Caco-2 (cell line): Measurements from ENCODE around the gene OR2T10. TPM values are rescaled to one million over a fixed set of nuclear protein-coding genes. Genes with fewer than 3 reads are reported as not detected.

Source experiments
- BruUV-seq: library from RNA; stranded (reverse); fragments of 400-500 nt; replicated peaks from 2 replicates; lab custom pipeline; 2021; lab: Mats Ljungman, UMichigan
- CTCF ChIA-PET: fragments of 300-600 bp; sonication (Branson Sonifier 250); formaldehyde crosslinking; loops from one replicate; lab custom pipeline; 2022; ENCODE audit warnings: antibody characterized with exemption; lab: Charles Lee
- POLR2A ChIA-PET: fragments of 300-600 bp; sonication (Branson Sonifier 250); formaldehyde crosslinking; loops from one replicate; lab custom pipeline; 2022; ENCODE audit warnings: antibody characterized with exemption; lab: Charles Lee
- DNase-seq, 2 experiments: peaks; one replicate each; pipeline versions ENCODE4 v3.0.0 to v3.0.0-alpha.2; 2020 to 2022
- H3K27me3 ChIP-seq: replicated peaks from 2 replicates; pipeline ENCODE4 v1.6.0; 2011; ENCODE audit warnings: low read length; ENCODE audit not compliant: control insufficient read depth, insufficient read depth
- H3K36me3 ChIP-seq: 2 replicates; pipeline ENCODE4 v1.5.1; 2011; ENCODE audit warnings: low read length; ENCODE audit not compliant: control insufficient read depth, insufficient read depth
- H3K4me1 ChIP-seq: fragments of 250-450 bp; sonication (Bioruptor Pico); 2 replicates; pipeline ENCODE4 v1.5.1; 2020; ENCODE audit warnings: mild to moderate bottlenecking
- H3K4me3 ChIP-seq: 2 replicates; pipeline ENCODE4 v1.5.1; 2011; ENCODE audit warnings: low read depth, mild to moderate bottlenecking, control low read depth, low read length
- H3K9me3 ChIP-seq: fragments of 250-450 bp; sonication (Bioruptor Pico); 2 replicates; pipeline ENCODE4 v1.5.1; 2020; ENCODE audit warnings: mild to moderate bottlenecking, moderate library complexity
- H3K27ac Mint-ChIP-seq: one replicate; pipeline ENCODE4 v1.8.0; 2022; ENCODE audit warnings: mixed read lengths; ENCODE audit not compliant: unreplicated experiment
- H3K27me3 Mint-ChIP-seq: one replicate; pipeline ENCODE4 v1.8.0; 2022; ENCODE audit warnings: mixed read lengths; ENCODE audit not compliant: insufficient read depth, unreplicated experiment
- H3K36me3 Mint-ChIP-seq: one replicate; pipeline ENCODE4 v1.8.0; 2022; ENCODE audit warnings: mild to moderate bottlenecking, mixed read lengths; ENCODE audit not compliant: insufficient read depth, unreplicated experiment
- H3K4me1 Mint-ChIP-seq: one replicate; pipeline ENCODE4 v1.8.0; 2022; ENCODE audit warnings: low read depth, mixed read lengths; ENCODE audit not compliant: unreplicated experiment
- H3K4me3 Mint-ChIP-seq: one replicate; pipeline ENCODE4 v1.8.0; 2022; ENCODE audit warnings: mild to moderate bottlenecking, moderate library complexity, mixed read lengths; ENCODE audit not compliant: unreplicated experiment
- H3K9me3 Mint-ChIP-seq: one replicate; pipeline ENCODE4 v1.8.0; 2022; ENCODE audit warnings: mixed read lengths; ENCODE audit not compliant: unreplicated experiment
- CTCF ChIP-seq, 2 experiments: fragments of 200-600 bp in 1 of 2; IDR thresholded peaks; 1 replicate in 1 of 2; 2 replicates in 1 of 2; pipeline versions ENCODE4 v1.5.1 to v1.8.0; 2011 to 2022; ENCODE audit warnings: antibody characterized with exemption in 1 of 2, control low read depth in 1 of 2, inconsistent platforms in 1 of 2, low read depth in 1 of 2, low read length in 1 of 2, mild to moderate bottlenecking in 1 of 2, moderate library complexity in 1 of 2; ENCODE audit not compliant: insufficient read depth in 1 of 2, severe bottlenecking in 1 of 2, unreplicated experiment in 1 of 2
- intact Hi-C: fragments of 100-400 bp; cut with micrococcal nuclease; formaldehyde crosslinking; loops from one replicate; pipeline ENCODE4 v1.10.0; 2022; ENCODE audit not compliant: unreplicated experiment
- total RNA-seq: library from RNA; stranded (reverse); gene quantifications from 2 replicates; pipeline ENCODE4 v1.2.3, GENCODE V29; 2022

OR2T10 gene
- total RNA-seq, 1 experiment from 2014 or later, result not detected

- no TSS peak for BruUV-seq
- Histone ChIP-seq H3K4me3 (no peak overlapping the region), H3K27me3 (no peaks in the 10 kb centered on the region), H3K9me3 (no peaks in the 10 kb centered on the region), H3K4me1 (no peaks in the 10 kb centered on the region), H3K36me3 (no peaks in the 10 kb centered on the region)
- Mint-ChIP-seq H3K4me1 (no peaks in the 10 kb centered on the region), H3K27me3 (peaks cover 14% of the 10 kb centered on the region), H3K36me3 (no peaks in the 10 kb centered on the region), H3K27ac (no peak overlapping the region), H3K4me3 (no peak overlapping the region), H3K9me3 (no peaks in the 10 kb centered on the region)
- no peak for DNase-seq
- TF ChIP-seq CTCF (IDR thresholded peaks at IDR 0.05; ENCODE audit: insufficient read depth in 1 of 2, low read depth in 1 of 2, low read length in 1 of 2, severe bottlenecking in 1 of 2, unreplicated experiment in 1 of 2), result no peak
- intact Hi-C loops, result loop anchor here (2.0 kb wide), 1 partner anchor 79 kb away; no protein-coding TSS in a partner anchor
- ChIA-PET POLR2A (no interaction called here), CTCF (no interaction called here)
Measured at GRCh38 chr1:248618119-248618518, 20.6 kb upstream of the OR2T10 start.

GRCh38 chr1:248613742-248614141 is 16.2 kb upstream of the OR2T10 start:
- Histone ChIP-seq H3K27me3 (no peaks in the 10 kb centered on the region), H3K4me1 (no peaks in the 10 kb centered on the region), H3K4me3 (no peak overlapping the region), H3K9me3 (no peaks in the 10 kb centered on the region), H3K36me3 (no peaks in the 10 kb centered on the region)
- Mint-ChIP-seq H3K27me3 (peaks cover 7% of the 10 kb centered on the region), H3K27ac (no peak overlapping the region), H3K36me3 (no peaks in the 10 kb centered on the region), H3K4me3 (no peak overlapping the region), H3K4me1 (no peaks in the 10 kb centered on the region), H3K9me3 (no peaks in the 10 kb centered on the region)
- no peak for TF ChIP-seq CTCF (IDR thresholded peaks at IDR 0.05; ENCODE audit: insufficient read depth in 1 of 2, low read depth in 1 of 2, low read length in 1 of 2, severe bottlenecking in 1 of 2, unreplicated experiment in 1 of 2)
- BruUV-seq, result no TSS peak
- intact Hi-C loops, result no loop called here
- DNase-seq, result no peak
- POLR2A ChIA-PET, result no interaction called here
- CTCF ChIA-PET, result no interaction called here

GRCh38 chr1:248611883-248612414 is 14.4 kb upstream of the OR2T10 start:
- TF ChIP-seq CTCF (IDR thresholded peaks at IDR 0.05; ENCODE audit: insufficient read depth in 1 of 2, low read depth in 1 of 2, low read length in 1 of 2, severe bottlenecking in 1 of 2, unreplicated experiment in 1 of 2), result no peak
- Histone ChIP-seq H3K36me3 (no peaks in the 10 kb centered on the region), H3K4me1 (no peaks in the 10 kb centered on the region), H3K27me3 (no peaks in the 10 kb centered on the region), H3K4me3 (no peak overlapping the region), H3K9me3 (no peaks in the 10 kb centered on the region)
- no peak overlapping the region for H3K4me3 Mint-ChIP-seq
- no TSS peak for BruUV-seq
- H3K36me3 Mint-ChIP-seq, result no peaks in the 10 kb centered on the region
- peaks cover 3% of the 10 kb centered on the region for H3K27me3 Mint-ChIP-seq
- no peak for DNase-seq
- no peaks in the 10 kb centered on the region for H3K9me3 Mint-ChIP-seq
- no peak overlapping the region for H3K27ac Mint-ChIP-seq
- ChIA-PET CTCF (no interaction called here), POLR2A (no interaction called here)
- intact Hi-C loops, result no loop called here
- H3K4me1 Mint-ChIP-seq, result no peaks in the 10 kb centered on the region
